Spleen (tissue), 11 donors: ENCODE results near the gene DUS1L. TPM values are rescaled to one million over a fixed set of nuclear protein-coding genes. Genes with fewer than 3 reads are reported as not detected.

Source experiments
- DNase-seq: peaks from one replicate; pipeline ENCODE4 v3.0.0-alpha.2; 2020
- H3K27ac ChIP-seq, 8 donors: fragments of 200-600 bp; sonication (generic) in 7 of 8; 1 replicate in 4 of 8; 2 replicates in 4 of 8; pipeline versions ENCODE4 v1.5.0 to v1.8.0; 2016 to 2021; ENCODE audit warnings: inconsistent platforms in 4 of 8, mild to moderate bottlenecking in 4 of 8, moderate library complexity in 1 of 8
- H3K27me3 ChIP-seq, 7 donors: fragments of 200-600 bp; sonication (generic) in 6 of 7; replicated peaks in 1 of 7; 1 replicate in 4 of 7; 2 replicates in 3 of 7; pipeline versions ENCODE4 v1.5.0 to v1.8.0; 2016 to 2021; ENCODE audit warnings: inconsistent platforms in 3 of 7, mild to moderate bottlenecking in 1 of 7
- H3K36me3 ChIP-seq, 6 donors: fragments of 200-600 bp; sonication (generic) in 5 of 6; 1 replicate in 4 of 6; 2 replicates in 2 of 6; pipeline versions ENCODE4 v1.5.0 to v1.8.0; 2016 to 2021; ENCODE audit warnings: inconsistent platforms in 2 of 6
- H3K4me1 ChIP-seq, 6 donors: fragments of 200-600 bp; sonication (generic) in 5 of 6; 1 replicate in 3 of 6; 2 replicates in 3 of 6; pipeline versions ENCODE4 v1.5.0 to v1.8.0; 2016 to 2021; ENCODE audit warnings: inconsistent platforms in 3 of 6
- H3K4me3 ChIP-seq, 8 donors: fragments of 200-600 bp; sonication (generic) in 7 of 8; 1 replicate in 4 of 8; 2 replicates in 4 of 8; pipeline versions ENCODE4 v1.5.0 to v1.8.0; 2016 to 2021; ENCODE audit warnings: inconsistent platforms in 4 of 8, mild to moderate bottlenecking in 4 of 8, moderate library complexity in 2 of 8
- H3K9me3 ChIP-seq, 8 donors: fragments of 200-600 bp; sonication (generic) in 7 of 8; 1 replicate in 4 of 8; 2 replicates in 4 of 8; pipeline versions ENCODE4 v1.5.0 to v1.8.0; 2016 to 2021; ENCODE audit warnings: inconsistent platforms in 4 of 8
- POLR2A ChIP-seq, 3 donors: fragments of 450-650 bp; IDR thresholded peaks; one replicate each; pipeline ENCODE4 v1.5.1; 2017; ENCODE audit warnings: antibody characterized with exemption in 3 of 3, mild to moderate bottlenecking in 1 of 3
- POLR2AphosphoS5 ChIP-seq, 3 donors: sonication (generic); formaldehyde crosslinking; IDR thresholded peaks; one replicate each; pipeline ENCODE4 v1.5.1; 2017; ENCODE audit warnings: antibody characterized with exemption in 3 of 3
- WGBS, 5 donors: extraction: QIAGEN DNeasy Blood & Tissue Kit in 3 of 5; methylation state at CpG; one replicate each; pipeline versions ENCODE4 v1.1.5 to v1.1.7; 2013 to 2018; 5-methylcytosine and 5-hydroxymethylcytosine counted together
- intact Hi-C: fragments of 100-400 bp; cut with DNase I; formaldehyde crosslinking; loops from one replicate; pipeline ENCODE4 v1.15.0; 2023; ENCODE audit warnings: low total_unique reads
- polyA plus RNA-seq, 3 donors: library from polyadenylated mRNA; stranded (reverse); fragments of 200-250 nt; gene quantifications; one replicate each; pipeline ENCODE4 v1.2.1, GENCODE V29; 2013
- total RNA-seq, 7 donors: library from RNA; depleted of rRNA in 3 of 7; stranded (reverse); fragments of >200 nt in 3 of 7; fragmentation: NEBNext Ultra II Directional in 4 of 7; extraction: Animal tissue kit (Norgen Biotek cat#: 25700) in 4 of 7; gene quantifications; one replicate each; pipeline versions ENCODE4 v1.1.0 to v1.2.1, GENCODE V29; 2016 to 2021
- TF ChIP-seq, protein P1 (sequence below), 11 experiments: fragments of 200-600 bp in 7 of 11; fragments of 450-650 bp in 4 of 11; sonication (generic) in 4 of 11; IDR thresholded peaks in 8 of 11; conservative IDR thresholded peaks in 3 of 11; 1 replicate in 7 of 11; 2 replicates in 4 of 11; pipeline versions ENCODE4 v1.4.0 to v1.8.0; 2016 to 2021; ENCODE audit warnings: antibody characterized with exemption in 11 of 11, inconsistent platforms in 4 of 11, mild to moderate bottlenecking in 1 of 11
- donor health status: healthy with polysubstance abuse.
- donor health status: DM: no; HTN: no; CAD: no; lungs with moderate emphysema.
- donor health status: DM: no; HTN: no; CAD: no.
- donor health status: Bipolar disorder and iron deficiency.
- donor health status: healthy.
- donor health status: DM: no; HTN: no; CAD: no.
- donor health status: DM: yes; HTN: yes; CAD: no.

Gene DUS1L
- total and polyA plus RNA-seq, 10 donors, result 76.4 to 174 (median 103) TPM

DNA sequence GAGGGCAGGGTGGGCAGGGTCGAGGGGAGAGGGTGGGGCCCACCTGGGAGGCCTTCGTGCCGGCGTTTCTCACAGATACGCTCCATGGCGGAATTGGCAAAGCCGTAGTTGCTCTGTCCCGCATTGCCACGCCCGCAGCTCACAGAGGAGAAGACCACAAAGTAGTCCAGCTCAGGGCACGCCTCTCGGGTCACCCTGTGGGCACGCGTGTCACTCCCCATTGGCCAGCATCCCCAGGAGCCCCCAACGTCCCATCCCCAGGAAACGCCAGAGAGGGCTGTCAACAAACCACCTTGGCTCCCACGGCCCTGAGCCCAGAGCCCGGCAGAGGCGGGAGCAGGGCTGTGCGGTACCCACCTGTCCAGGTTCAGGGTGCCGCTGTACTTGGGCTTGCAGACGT lies 16.4 kb upstream of the DUS1L start:
- TF ChIP-seq POLR2A (IDR thresholded peaks at IDR 0.05), result no peak
- no peak for TF ChIP-seq POLR2AphosphoS5 (IDR thresholded peaks at IDR 0.05)
- Histone ChIP-seq H3K4me3 (no peak overlapping the region), H3K4me1 (peaks cover 0 to 13% (median 4%) of the 10 kb centered on the region in 6 donors), H3K36me3 (peaks cover 0 to 95% (median 83%) of the 10 kb centered on the region in 6 donors), H3K9me3 (no peaks in the 10 kb centered on the region), H3K27ac (no peak overlapping the region), H3K27me3 (no peaks in the 10 kb centered on the region)
- intact Hi-C loops, result no loop called here
- 91 to 96% (median 93%) methylated on average over 6 to 22 of the region's 22 CpGs for WGBS, 5 donors
- DNase-seq, result no peak

DNA sequence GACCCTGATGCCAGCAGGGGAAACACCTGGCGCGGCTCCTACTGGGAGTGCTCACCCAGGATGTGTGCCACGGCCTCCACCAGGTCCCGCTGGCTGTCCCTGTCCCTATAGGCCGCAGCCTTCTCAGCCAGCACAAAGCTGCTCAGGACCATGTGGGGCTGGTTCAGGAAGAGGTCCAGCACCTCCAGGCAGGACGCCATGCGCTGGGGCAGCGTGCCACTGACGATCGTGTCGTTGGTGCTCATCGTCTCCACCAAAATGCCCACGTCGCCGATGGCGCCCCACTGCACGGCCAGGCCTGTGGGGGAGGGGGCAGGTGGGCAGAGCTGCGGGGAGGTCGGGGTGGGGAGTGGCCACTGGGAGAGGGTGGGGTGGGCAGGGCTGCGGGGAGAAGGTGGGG lies 15.9 kb upstream of the DUS1L start:
- Histone ChIP-seq H3K27me3 (no peaks in the 10 kb centered on the region), H3K4me1 (peaks cover 0 to 13% (median 4%) of the 10 kb centered on the region in 6 donors), H3K36me3 (peaks cover 0 to 91% (median 79%) of the 10 kb centered on the region in 6 donors), H3K27ac (no peak overlapping the region), H3K9me3 (no peaks in the 10 kb centered on the region), H3K4me3 (no peak overlapping the region)
- no peak for DNase-seq
- intact Hi-C loops, result no loop called here
- 87 to 98% (median 94%) methylated on average over 3 to 20 of the region's 20 CpGs for WGBS, 5 donors
- TF ChIP-seq POLR2A (IDR thresholded peaks at IDR 0.05), result no peak
- TF ChIP-seq POLR2AphosphoS5 (IDR thresholded peaks at IDR 0.05), result no peak
- TF ChIP-seq, protein P1, sequence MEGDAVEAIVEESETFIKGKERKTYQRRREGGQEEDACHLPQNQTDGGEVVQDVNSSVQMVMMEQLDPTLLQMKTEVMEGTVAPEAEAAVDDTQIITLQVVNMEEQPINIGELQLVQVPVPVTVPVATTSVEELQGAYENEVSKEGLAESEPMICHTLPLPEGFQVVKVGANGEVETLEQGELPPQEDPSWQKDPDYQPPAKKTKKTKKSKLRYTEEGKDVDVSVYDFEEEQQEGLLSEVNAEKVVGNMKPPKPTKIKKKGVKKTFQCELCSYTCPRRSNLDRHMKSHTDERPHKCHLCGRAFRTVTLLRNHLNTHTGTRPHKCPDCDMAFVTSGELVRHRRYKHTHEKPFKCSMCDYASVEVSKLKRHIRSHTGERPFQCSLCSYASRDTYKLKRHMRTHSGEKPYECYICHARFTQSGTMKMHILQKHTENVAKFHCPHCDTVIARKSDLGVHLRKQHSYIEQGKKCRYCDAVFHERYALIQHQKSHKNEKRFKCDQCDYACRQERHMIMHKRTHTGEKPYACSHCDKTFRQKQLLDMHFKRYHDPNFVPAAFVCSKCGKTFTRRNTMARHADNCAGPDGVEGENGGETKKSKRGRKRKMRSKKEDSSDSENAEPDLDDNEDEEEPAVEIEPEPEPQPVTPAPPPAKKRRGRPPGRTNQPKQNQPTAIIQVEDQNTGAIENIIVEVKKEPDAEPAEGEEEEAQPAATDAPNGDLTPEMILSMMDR (IDR thresholded peaks at IDR 0.05 in 8 of 11, conservative IDR thresholded peaks at IDR 0.05 in 3 of 11), result no peak

GRCh38 chr17:82080789-82081464 lies 15.3 kb upstream of the DUS1L start:
- Histone ChIP-seq H3K9me3 (no peaks in the 10 kb centered on the region), H3K4me3 (no peak overlapping the region), H3K27me3 (no peaks in the 10 kb centered on the region), H3K4me1 (peaks cover 0 to 13% (median 4%) of the 10 kb centered on the region in 6 donors), H3K27ac (no peak overlapping the region), H3K36me3 (peaks cover 0 to 85% (median 72%) of the 10 kb centered on the region in 6 donors)
- TF ChIP-seq POLR2A (IDR thresholded peaks at IDR 0.05) (no peak), POLR2AphosphoS5 (IDR thresholded peaks at IDR 0.05) (no peak)
- TF ChIP-seq, protein P1 (IDR thresholded peaks at IDR 0.05 in 8 of 11, conservative IDR thresholded peaks at IDR 0.05 in 3 of 11), result no peak
- intact Hi-C loops, result no loop called here
- WGBS, 5 donors, result 93 to 96% (median 96%) methylated on average over 16 to 44 of the region's 44 CpGs
- DNase-seq, result no peak

DNA sequence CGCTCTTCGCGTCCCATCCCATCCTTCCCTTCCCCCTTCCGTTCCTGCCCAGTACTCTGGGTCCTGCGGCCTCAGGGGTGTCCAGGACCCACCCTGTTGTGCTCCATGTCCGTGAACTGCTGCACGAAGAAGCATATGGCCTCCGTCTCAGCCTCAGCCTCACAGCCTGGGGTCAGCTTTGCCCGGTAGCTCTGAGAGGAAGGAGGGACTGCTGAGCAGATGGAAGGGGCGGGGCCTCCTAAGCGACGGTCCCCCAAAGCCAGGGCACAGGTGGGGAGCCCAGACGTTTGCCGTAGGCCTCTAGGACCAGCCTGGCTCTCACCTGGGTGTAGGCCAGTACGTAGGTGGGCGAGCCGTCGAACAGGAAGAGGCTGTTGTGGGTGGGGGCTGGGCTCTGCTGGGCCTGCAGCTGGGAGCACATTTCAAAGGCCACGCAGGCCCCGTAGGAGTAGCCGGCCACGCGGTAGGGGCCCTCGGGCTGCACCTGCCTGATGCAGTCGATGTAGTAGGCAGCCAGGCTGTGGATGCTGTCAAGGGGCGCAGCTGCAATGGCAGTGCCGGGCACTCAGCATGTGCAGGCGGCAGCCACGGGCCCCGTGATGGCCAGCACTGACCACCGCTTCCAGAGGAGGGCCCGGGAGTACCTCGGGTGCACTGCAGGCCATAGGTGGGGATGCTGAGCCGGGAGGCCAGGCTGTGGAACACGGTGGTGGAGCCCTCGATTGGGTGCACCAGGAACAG lies 14.6 kb upstream of the DUS1L start:
- Histone ChIP-seq H3K27ac (no peak overlapping the region), H3K36me3 (peaks cover 0 to 78% (median 65%) of the 10 kb centered on the region in 6 donors), H3K9me3 (no peaks in the 10 kb centered on the region), H3K4me1 (peaks cover 0 to 7% (median under 1%) of the 10 kb centered on the region in 6 donors), H3K4me3 (no peak overlapping the region), H3K27me3 (no peaks in the 10 kb centered on the region)
- TF ChIP-seq POLR2A (IDR thresholded peaks at IDR 0.05) (no peak), POLR2AphosphoS5 (IDR thresholded peaks at IDR 0.05) (no peak)
- TF ChIP-seq, protein P1 (IDR thresholded peaks at IDR 0.05 in 8 of 11, conservative IDR thresholded peaks at IDR 0.05 in 3 of 11), result no peak
- WGBS, 5 donors, result 85 to 93% (median 91%) methylated on average over 19 to 36 of the region's 36 CpGs
- no peak for DNase-seq
- intact Hi-C loops, result no loop called here
